ENCODE measurements around the gene RGS6.

DNA sequence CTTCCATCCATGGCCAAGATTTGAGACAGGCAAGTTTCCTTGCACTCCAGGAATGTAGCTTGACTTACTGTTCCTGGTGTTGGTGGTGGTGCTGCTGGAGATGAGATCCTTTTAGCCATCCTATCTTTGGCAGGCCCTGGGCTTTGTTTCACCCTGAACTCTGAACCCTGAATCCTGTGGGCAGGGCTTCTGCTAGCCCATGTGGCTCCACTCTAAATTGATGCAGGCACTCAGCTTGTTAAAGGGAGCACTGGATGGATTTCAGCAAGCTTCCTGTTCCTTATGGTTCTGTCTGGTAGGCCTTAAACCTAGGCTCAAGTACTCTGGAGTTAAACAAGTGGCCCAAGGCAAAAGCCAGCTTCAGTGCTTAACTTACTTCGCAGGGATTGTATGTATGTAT lies 138.2 kb downstream of the RGS6 start:
- TF ChIP-seq POLR2A (IDR thresholded peaks at IDR 0.05; ENCODE audit: low read length), result no peak
- TF ChIP-seq GATA1 (IDR thresholded peaks at IDR 0.05; ENCODE audit: low read depth, low read length), result no peak
